GM12864 (cell line): ENCODE results near the gene XCL2.
"Not testable (repeated sequence)": the region's sequence is repeated elsewhere in the genome, so short reads cannot be mapped to it uniquely, and the experiment has no call there.

Source experiments
- DNase-seq: peaks from one replicate; pipeline ENCODE4 v3.0.0-alpha.2; 2011; ENCODE audit warnings: low read depth
- H3K4me3 ChIP-seq: 2 replicates; pipeline ENCODE4 v1.5.1; 2011; ENCODE audit warnings: mild to moderate bottlenecking, low read depth, low read length, control low read depth
- CTCF ChIP-seq: IDR thresholded peaks from 2 replicates; pipeline ENCODE4 v1.5.1; 2011; ENCODE audit warnings: low read depth, mild to moderate bottlenecking, moderate library complexity, low read length, control low read depth, inconsistent platforms; ENCODE audit errors: missing control alignments

Gene XCL2

GRCh38 chr1:168582688-168583336, 39.0 kb upstream of the XCL2 start:
- no peak overlapping the region for H3K4me3 ChIP-seq
- no peak for DNase-seq
- no peak for TF ChIP-seq CTCF

- no peak for TF ChIP-seq CTCF
- no peak overlapping the region for H3K4me3 ChIP-seq
- no peak for DNase-seq
Observed at GRCh38 chr1:168581817-168582572, 38.2 kb upstream of the XCL2 start.

- DNase-seq, H3K4me3 ChIP-seq: not testable (repeated sequence)
Observed at GRCh38 chr1:168580991-168581390, 37.2 kb upstream of the XCL2 start.

GRCh38 chr1:168580290-168580689, 36.5 kb upstream of the XCL2 start:
- not testable (repeated sequence) for DNase-seq

GRCh38 chr1:168578531-168579185, 34.9 kb upstream of the XCL2 start:
- H3K4me3 ChIP-seq, DNase-seq: not testable (repeated sequence)

More at GRCh38 chr1:168580290-168580689, 36.5 kb upstream of the XCL2 start:
- H3K4me3 ChIP-seq = not testable (repeated sequence)

- not testable (repeated sequence) for DNase-seq, H3K4me3 ChIP-seq
Observed at GRCh38 chr1:168576245-168576688, 32.5 kb upstream of the XCL2 start, which contains the start of gene XCL1. XCL1 (plus strand) TSS chr1:168576605; CDS start chr1:168576638, 33 bp downstream.

- H3K4me3 ChIP-seq, DNase-seq: not testable (repeated sequence)
- peak; percentile 44 for TF ChIP-seq CTCF
Observed at GRCh38 chr1:168574234-168574633, 30.4 kb upstream of the XCL2 start.

GRCh38 chr1:168572633-168573032, 28.8 kb upstream of the XCL2 start:
- no peak for TF ChIP-seq CTCF
- DNase-seq = no peak
- no peak overlapping the region for H3K4me3 ChIP-seq

- TF ChIP-seq CTCF = no peak
- H3K4me3 ChIP-seq = no peak overlapping the region
Observed at GRCh38 chr1:168570652-168571051, 26.9 kb upstream of the XCL2 start.

More at GRCh38 chr1:168570652-168571051, 26.9 kb upstream of the XCL2 start:
- no peak for DNase-seq
